Heart right ventricle (tissue), 16 donors: ENCODE measurements around the gene ZNF827. TPM values are rescaled to one million over a fixed set of nuclear protein-coding genes. Genes with fewer than 3 reads are reported as not detected.

Experiments used
- ATAC-seq, 8 donors: fragments of 200-7000 bp; cut with Tn5 transposase; one replicate each; pipeline ENCODE4 v1.9.1; 2020; ENCODE audit warnings: mild to moderate bottlenecking in 8 of 8, moderate library complexity in 8 of 8, moderate number of reproducible peaks in 1 of 8
- DNase-seq, 2 donors: peaks; one replicate each; pipeline ENCODE4 v3.0.0-alpha.2; 2020
- H3K27ac ChIP-seq, 10 donors: fragments of 200-600 bp; sonication (generic) in 2 of 10; one replicate each; pipeline versions ENCODE4 v1.5.0 to v1.8.0; 2020 to 2022; ENCODE audit warnings: mild to moderate bottlenecking in 3 of 10
- H3K27me3 ChIP-seq, 7 donors: fragments of 200-600 bp; one replicate each; pipeline ENCODE4 v1.8.0; 2021 to 2022; ENCODE audit warnings: mild to moderate bottlenecking in 2 of 7
- H3K36me3 ChIP-seq, 9 donors: fragments of 200-600 bp; sonication (generic) in 1 of 9; one replicate each; pipeline versions ENCODE4 v1.5.0 to v1.8.0; 2020 to 2022; ENCODE audit warnings: mild to moderate bottlenecking in 2 of 9
- H3K4me1 ChIP-seq, 9 donors: fragments of 200-600 bp; sonication (generic) in 1 of 9; one replicate each; pipeline versions ENCODE4 v1.5.0 to v1.8.0; 2020 to 2022; ENCODE audit warnings: mild to moderate bottlenecking in 4 of 9
- H3K4me3 ChIP-seq, 10 donors: fragments of 200-600 bp; sonication (generic) in 2 of 10; one replicate each; pipeline versions ENCODE4 v1.5.0 to v1.8.0; 2020 to 2022; ENCODE audit warnings: mild to moderate bottlenecking in 7 of 10, moderate library complexity in 2 of 10
- H3K9me3 ChIP-seq, 11 donors: fragments of 200-600 bp in 10 of 11; sonication (generic) in 2 of 11; one replicate each; pipeline versions ENCODE4 v1.5.0 to v1.8.0; 2013 to 2022; ENCODE audit warnings: mild to moderate bottlenecking in 2 of 11, control low read depth in 1 of 11, moderate library complexity in 1 of 11
- CTCF ChIP-seq, 9 donors: fragments of 200-600 bp; sonication (generic) in 2 of 9; IDR thresholded peaks; one replicate each; pipeline versions ENCODE4 v1.5.0 to v1.8.0; 2021 to 2022; ENCODE audit warnings: antibody characterized with exemption in 9 of 9, mild to moderate bottlenecking in 5 of 9, moderate library complexity in 1 of 9
- WGBS, 2 donors: extraction: QIAGEN DNeasy Blood & Tissue Kit; methylation state at CpG; one replicate each; pipeline ENCODE4 v1.1.7; 2013; ENCODE audit warnings: inconsistent platforms in 1 of 2; 5-methylcytosine and 5-hydroxymethylcytosine counted together
- intact Hi-C, 10 donors: fragments of 100-400 bp; cut with DNase I; formaldehyde crosslinking; loops; one replicate each; pipeline versions ENCODE4 v1.11.1 to v1.14.2; 2022
- polyA plus RNA-seq, 2 donors: library from polyadenylated mRNA; stranded (reverse); fragments of 200-250 nt; gene quantifications; one replicate each; pipeline ENCODE4 v1.2.3, GENCODE V29; 2013
- total RNA-seq, 10 donors: library from RNA; stranded (reverse); fragmentation: NEBNext Ultra II Directional in 3 of 10; extraction: Animal tissue kit (Norgen Biotek cat#: 25700) in 3 of 10; gene quantifications; one replicate each; pipeline versions ENCODE4 v1.2.1 to v1.2.4, GENCODE V29; 2021 to 2023
- donor health status: Arrhythmogenic right ventricular cardiomyopathy.
- donor health status: ischemic (EF 13 %, LVEDD 7.1; RV severe dilation, severe dysfunction).
- donor health status: healthy with polysubstance abuse.
- donor health status: DM: no; HTN: yes; CAD: no.
- donor health status: DM: no; HTN: no; CAD: no.
- donor health status: ischemic (EF 25% LVEDD 6.9; RV normal size, moderate dysfunction).
- donor health status: ischemic (EF 25% LVEDD 5.7; RV mildly dilated, moderate dysfunction).
- donor health status: healthy.
- donor health status: DM: yes; HTN: yes; CAD: no.
- donor health status: Ischemic cardiomyopathy.
- donor health status: ischemic (EF 35%, LVEDD 5.7; RV mildly dilated, moderate dysfunction).
- donor health status: nonischemic (EF 11% LVEDD 7.7; RV severe dilation, severe dysfunction).
- donor health status: DM: yes; HTN: yes; CAD: no.
- donor health status: PGD.
- donor health status: ischemic (EF 29% LVEDD 5.4; RV normal size, mild dysfunction).
- donor health status: nonischemic (EF 23%, LVEDD 6.1; RV moderate dilation, normal function).

ZNF827 gene
- total and polyA plus RNA-seq, 12 donors = 3.8 to 33.9 (median 19.3) TPM

DNA sequence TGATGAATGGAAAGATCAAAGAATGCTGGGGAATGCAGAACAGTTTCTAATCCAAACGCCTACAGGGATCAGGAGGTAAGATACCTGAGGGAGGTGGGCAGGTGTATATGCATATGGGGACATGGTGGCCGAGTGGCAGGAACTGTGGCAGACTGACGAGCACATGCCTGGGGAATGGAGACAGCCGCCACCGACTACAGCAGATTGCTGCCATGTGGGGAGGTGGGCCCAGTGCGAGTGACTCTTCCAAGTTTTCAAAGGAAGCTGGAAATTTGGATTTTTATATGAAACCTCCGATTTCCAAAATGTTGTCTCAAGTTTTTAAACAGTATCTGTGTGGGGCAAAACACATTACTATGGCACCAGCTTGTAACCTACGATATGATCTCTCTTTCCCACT, 9.9 kb downstream of the ZNF827 start:
- Histone ChIP-seq H3K4me3 (no peak overlapping the region), H3K36me3 (no peaks in the 10 kb centered on the region), H3K27me3 (no peaks in the 10 kb centered on the region), H3K27ac (no peak overlapping the region), H3K9me3 (no peaks in the 10 kb centered on the region), H3K4me1 (peaks cover 0 to 30% (median 16%) of the 10 kb centered on the region in 9 donors)
- intact Hi-C loops = no loop called here
- TF ChIP-seq CTCF (IDR thresholded peaks at IDR 0.05) = no peak
- no peak for DNase-seq
- ATAC-seq = no peak
- 92 to 96% methylated on average over 8 of the region's 8 CpGs for WGBS, 2 donors

GRCh38 chr4:145927030-145927429, 11.6 kb downstream of the ZNF827 start:
- Histone ChIP-seq H3K4me3 (no peak overlapping the region), H3K27ac (no peak overlapping the region)
- no peak for ATAC-seq

GRCh38 chr4:145921231-145921630, 17.4 kb downstream of the ZNF827 start:
- H3K27ac ChIP-seq = no peak overlapping the region
- no peak for TF ChIP-seq CTCF (IDR thresholded peaks at IDR 0.05)
- H3K36me3 ChIP-seq = no peaks in the 10 kb centered on the region
- no peak overlapping the region for H3K4me3 ChIP-seq
- no peaks in the 10 kb centered on the region for H3K9me3 ChIP-seq
- H3K4me1 ChIP-seq = peaks cover 0 to 17% (median 11%) of the 10 kb centered on the region in 9 donors
- no peak for ATAC-seq
- WGBS, 2 donors = 90 to 92% methylated on average over 1 of the region's 1 CpG
- no peaks in the 10 kb centered on the region for H3K27me3 ChIP-seq
- DNase-seq = no peak
- intact Hi-C loops = no loop called here

More at GRCh38 chr4:145927030-145927429, 11.6 kb downstream of the ZNF827 start:
- no peaks in the 10 kb centered on the region for H3K27me3 ChIP-seq
- peaks cover 0 to 26% (median 16%) of the 10 kb centered on the region in 9 donors for H3K4me1 ChIP-seq
- H3K9me3 ChIP-seq = no peaks in the 10 kb centered on the region
- intact Hi-C loops = no loop called here
- no peak for TF ChIP-seq CTCF (IDR thresholded peaks at IDR 0.05)
- no peak for DNase-seq
- 78 to 81% methylated on average over 7 of the region's 7 CpGs for WGBS, 2 donors
- H3K36me3 ChIP-seq = no peaks in the 10 kb centered on the region

DNA sequence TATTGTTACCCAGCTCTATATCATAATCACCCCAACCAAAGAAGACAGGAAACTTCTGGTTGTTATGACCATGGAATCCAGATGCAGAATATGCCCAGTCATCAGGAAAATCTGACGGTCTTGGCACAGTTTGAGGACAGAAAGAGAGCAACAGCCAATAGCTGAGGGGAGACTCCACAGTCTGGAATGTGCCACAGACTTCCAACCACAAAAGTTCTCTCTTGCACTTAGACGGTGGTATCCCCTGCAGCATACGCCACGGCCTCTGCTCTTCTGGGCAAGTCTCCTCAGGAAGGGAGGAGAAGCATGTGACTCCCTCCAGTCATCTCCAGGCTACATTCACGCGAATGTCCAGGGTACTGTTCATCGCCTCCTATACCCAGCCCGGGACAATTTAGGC, 18.4 kb downstream of the ZNF827 start:
- no peaks in the 10 kb centered on the region for H3K27me3 ChIP-seq
- intact Hi-C loops = no loop called here
- peak; percentile 20 to 78 (median 72) for ATAC-seq
- no peaks in the 10 kb centered on the region for H3K9me3 ChIP-seq
- WGBS, 2 donors = 52 to 57% methylated on average over 8 of the region's 8 CpGs
- H3K4me3 ChIP-seq = no peak overlapping the region
- no peaks in the 10 kb centered on the region for H3K36me3 ChIP-seq
- TF ChIP-seq CTCF (IDR thresholded peaks at IDR 0.05) = no peak
- H3K27ac ChIP-seq = peak overlapping the region in 3 of 10 donors; percentile 4 to 54 (median 23)
- DNase-seq = no peak
- peaks cover 0 to 17% (median 11%) of the 10 kb centered on the region in 9 donors for H3K4me1 ChIP-seq
